DND-41 (cell line): ENCODE results near the gene CD109.
"Not testable (repeated sequence)": the region's sequence is repeated elsewhere in the genome, so short reads cannot be mapped to it uniquely, and the experiment has no call there.

ENCODE experiments used
- ATAC-seq: fragments of 200-7000 bp; cut with Tn5 transposase; 3 replicates; pipeline ENCODE4 v1.9.1; 2021; ENCODE audit warnings: low read depth; ENCODE audit not compliant: insufficient read depth
- DNase-seq: peaks from one replicate; pipeline ENCODE4 v3.0.0-alpha.2; 2020
- H2AFZ ChIP-seq: 2 replicates; pipeline ENCODE4 v1.6.0; 2012; ENCODE audit warnings: low read depth, low read length
- H3K27ac ChIP-seq: 2 replicates; pipeline ENCODE4 v1.5.1; 2012; ENCODE audit warnings: low read length, inconsistent platforms
- H3K27me3 ChIP-seq: fragments of 200-600 bp; sonication (generic); 2 replicates; pipeline ENCODE4 v1.6.0; 2012; ENCODE audit warnings: low read length, mild to moderate bottlenecking, inconsistent platforms; ENCODE audit not compliant: insufficient read depth, poor library complexity
- H3K36me3 ChIP-seq: 2 replicates; pipeline ENCODE4 v1.5.1; 2012; ENCODE audit warnings: low read length, inconsistent platforms; ENCODE audit not compliant: insufficient read depth
- H3K4me1 ChIP-seq: 2 replicates; pipeline ENCODE4 v1.5.1; 2012; ENCODE audit warnings: mild to moderate bottlenecking, low read length; ENCODE audit not compliant: insufficient read depth
- H3K4me2 ChIP-seq: 2 replicates; pipeline ENCODE4 v1.6.0; 2012; ENCODE audit warnings: mild to moderate bottlenecking, moderate library complexity, low read length, inconsistent platforms; ENCODE audit not compliant: insufficient read depth
- H3K4me3 ChIP-seq, 2 experiments: fragments of 200-600 bp in 1 of 2; shearing (Covaris generic) in 1 of 2; 2 replicates each; pipeline ENCODE4 v1.5.1; 2012 to 2016; ENCODE audit warnings: inconsistent platforms in 2 of 2, low read length in 2 of 2, mild to moderate bottlenecking in 2 of 2, low read depth in 1 of 2, moderate library complexity in 1 of 2
- H3K79me2 ChIP-seq: 2 replicates; pipeline ENCODE4 v1.6.0; 2012; ENCODE audit warnings: low read length, inconsistent platforms; ENCODE audit not compliant: insufficient read depth
- H3K9ac ChIP-seq: 2 replicates; pipeline ENCODE4 v1.6.0; 2012; ENCODE audit warnings: low read depth, mild to moderate bottlenecking, inconsistent platforms, low read length, moderate library complexity
- H3K9me3 ChIP-seq: 2 replicates; pipeline ENCODE4 v1.5.1; 2012; ENCODE audit warnings: low read length, moderate library complexity, mild to moderate bottlenecking, inconsistent platforms; ENCODE audit not compliant: insufficient read depth, severe bottlenecking
- H4K20me1 ChIP-seq: 2 replicates; pipeline ENCODE4 v1.6.0; 2012; ENCODE audit warnings: low read length; ENCODE audit not compliant: insufficient read depth
- CTCF ChIP-seq: IDR thresholded peaks from 2 replicates; pipeline ENCODE4 v1.5.1; 2012; ENCODE audit warnings: borderline replicate concordance, low read length, moderate library complexity, mild to moderate bottlenecking; ENCODE audit not compliant: poor library complexity, severe bottlenecking; ENCODE audit errors: extremely low read depth
- EZH2 ChIP-seq: IDR thresholded peaks from 3 replicates; pipeline ENCODE4 v1.6.1; 2012; ENCODE audit warnings: borderline replicate concordance, low read depth, mild to moderate bottlenecking, moderate library complexity, low read length, inconsistent platforms; ENCODE audit not compliant: severe bottlenecking

Gene CD109

GRCh38 chr6:73801652-73802268 lies 105.8 kb downstream of the CD109 start:
- Histone ChIP-seq H3K4me2 (no peak overlapping the region), H3K27ac (no peak overlapping the region), H2AFZ (no peak overlapping the region), H3K4me1 (no peaks in the 10 kb centered on the region), H3K9ac (no peak overlapping the region), H3K79me2 (no peaks in the 10 kb centered on the region), H3K4me3 (no peak overlapping the region), H3K36me3 (no peaks in the 10 kb centered on the region), H3K27me3 (no peaks in the 10 kb centered on the region), H3K9me3 (no peaks in the 10 kb centered on the region), H4K20me1 (no peaks in the 10 kb centered on the region)
- DNase-seq: no peak
- ATAC-seq: no peak
- TF ChIP-seq EZH2 (no peak), CTCF (no peak)

DNA sequence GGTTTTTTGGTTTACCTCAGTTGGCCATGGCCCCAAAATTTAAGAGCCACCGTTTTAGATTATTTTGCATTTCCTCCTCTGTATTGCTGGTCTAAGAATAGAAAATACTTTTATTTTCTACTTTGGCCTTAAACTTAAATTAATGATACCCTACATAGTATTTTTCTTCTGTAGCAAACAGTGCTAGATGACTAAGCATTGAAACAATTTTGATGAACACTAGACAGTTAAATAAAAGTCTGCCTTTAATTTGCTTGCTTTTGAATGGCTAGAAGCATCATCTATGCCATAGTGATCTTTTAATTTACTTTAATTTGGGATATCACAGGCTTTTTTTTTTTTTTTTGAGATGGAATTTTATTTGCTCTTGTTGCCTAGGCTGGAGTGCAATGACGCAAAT lies 106.4 kb downstream of the CD109 start:
- ATAC-seq (no peak), DNase-seq (no peak)
- H3K9me3 ChIP-seq: no peaks in the 10 kb centered on the region
- H3K4me1 ChIP-seq: no peaks in the 10 kb centered on the region
- no peaks in the 10 kb centered on the region for H3K36me3 ChIP-seq
- no peak overlapping the region for H2AFZ ChIP-seq
- H3K4me2 ChIP-seq: no peak overlapping the region
- no peak overlapping the region for H3K4me3 ChIP-seq
- no peaks in the 10 kb centered on the region for H4K20me1 ChIP-seq
- H3K27me3 ChIP-seq: no peaks in the 10 kb centered on the region
- TF ChIP-seq EZH2 (no peak), CTCF (no peak)
- no peak overlapping the region for H3K27ac ChIP-seq
- H3K79me2 ChIP-seq: no peaks in the 10 kb centered on the region
- no peak overlapping the region for H3K9ac ChIP-seq

GRCh38 chr6:73803562-73804241 lies 107.7 kb downstream of the CD109 start:
- H4K20me1 ChIP-seq: no peaks in the 10 kb centered on the region
- DNase-seq (no peak), ATAC-seq (0 out of 3 replicates have a peak, but pooled peaks have one; percentile 37)
- no peak overlapping the region for H3K4me2 ChIP-seq
- H3K27me3 ChIP-seq: no peaks in the 10 kb centered on the region
- no peaks in the 10 kb centered on the region for H3K36me3 ChIP-seq
- no peaks in the 10 kb centered on the region for H3K9me3 ChIP-seq
- H3K79me2 ChIP-seq: no peaks in the 10 kb centered on the region
- H3K27ac ChIP-seq: no peak overlapping the region
- TF ChIP-seq CTCF: peak; percentile 44
- TF ChIP-seq EZH2: no peak
- H2AFZ ChIP-seq: no peak overlapping the region
- H3K4me3 ChIP-seq: no peak overlapping the region
- H3K4me1 ChIP-seq: no peaks in the 10 kb centered on the region
- no peak overlapping the region for H3K9ac ChIP-seq

DNA sequence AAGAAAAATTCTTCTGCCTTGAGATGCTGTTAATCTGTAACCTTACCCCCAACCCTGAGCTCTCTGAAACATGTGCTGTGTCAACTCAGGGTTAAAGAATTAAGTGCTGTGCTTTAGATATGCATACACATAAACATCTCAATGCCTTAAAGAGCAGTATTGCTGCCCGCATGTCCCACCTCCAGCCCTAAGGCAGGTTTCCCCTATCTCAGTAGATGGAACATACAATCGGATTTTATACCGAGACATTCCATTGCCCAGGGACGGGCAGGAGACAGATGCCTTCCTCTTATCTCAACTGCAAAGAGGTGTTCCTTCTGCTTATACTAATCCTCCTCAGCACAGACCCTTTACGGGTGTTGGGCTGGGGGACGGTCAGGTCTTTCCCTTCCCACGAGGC lies 109.2 kb downstream of the CD109 start:
- not testable (repeated sequence) for H4K20me1 ChIP-seq, H3K36me3 ChIP-seq, H3K9me3 ChIP-seq, H3K4me3 ChIP-seq, H2AFZ ChIP-seq, H3K4me1 ChIP-seq, H3K27me3 ChIP-seq, H3K27ac ChIP-seq, H3K4me2 ChIP-seq, H3K79me2 ChIP-seq, DNase-seq, H3K9ac ChIP-seq, ATAC-seq

GRCh38 chr6:73805982-73806381 lies 110.0 kb downstream of the CD109 start:
- not testable (repeated sequence) for H3K36me3 ChIP-seq, ATAC-seq, H3K27ac ChIP-seq, H3K79me2 ChIP-seq, H3K4me1 ChIP-seq, H3K9me3 ChIP-seq, H3K27me3 ChIP-seq, H3K4me3 ChIP-seq, DNase-seq, H3K9ac ChIP-seq, H2AFZ ChIP-seq, H4K20me1 ChIP-seq, H3K4me2 ChIP-seq
